GM18498 (cell line): ENCODE data around the gene UQCRHL.
"Not testable (repeated sequence)": the region's sequence is repeated elsewhere in the genome, so short reads cannot be mapped to it uniquely, and the experiment has no call there.

Source experiments
- ATAC-seq: cut with Tn5 transposase; IDR thresholded peaks from one replicate; pipeline ENCODE4 v1.9.1; 2021; ENCODE audit warnings: mild to moderate bottlenecking, moderate library complexity; ENCODE audit not compliant: unreplicated experiment

UQCRHL gene

GRCh38 chr1:15807549-15807948, at the start of gene UQCRHL:
Gene UQCRHL (minus strand): TSS chr1:15807649. CDS start chr1:15807649, 0 bp downstream.
- ATAC-seq, result not testable (repeated sequence)

GRCh38 chr1:15856888-15857287, 49.4 kb upstream of the UQCRHL start:
- ATAC-seq, result no peak

GRCh38 chr1:15852828-15853302, 45.4 kb upstream of the UQCRHL start:
- ATAC-seq, result no peak

- ATAC-seq, result no peak
These were observed 44.8 kb upstream of the UQCRHL start for GRCh38 chr1:15852036-15852827.

GRCh38 chr1:15851210-15852035, 44.0 kb upstream of the UQCRHL start:
- ATAC-seq, result no peak

GRCh38 chr1:15850471-15851001, 43.1 kb upstream of the UQCRHL start:
- no peak for ATAC-seq

- ATAC-seq, result no peak
These were observed 42.4 kb upstream of the UQCRHL start for GRCh38 chr1:15849775-15850324.

- no peak for ATAC-seq
These were observed 41.7 kb upstream of the UQCRHL start for GRCh38 chr1:15848929-15849774.

- peak; percentile 22 for ATAC-seq
These were observed 40.9 kb upstream of the UQCRHL start for GRCh38 chr1:15848143-15848928.

GRCh38 chr1:15847893-15848142, 40.4 kb upstream of the UQCRHL start:
- no peak for ATAC-seq

- ATAC-seq, result peak; percentile 70
These were observed 39.8 kb upstream of the UQCRHL start, which contains the start of gene SPEN for GRCh38 chr1:15847100-15847892. Gene SPEN (plus strand): TSS chr1:15847707. CDS start chr1:15848068, 361 bp downstream.

- not testable (repeated sequence) for ATAC-seq
These were observed 38.6 kb upstream of the UQCRHL start for GRCh38 chr1:15846056-15846455.

GRCh38 chr1:15843826-15844572, 36.5 kb upstream of the UQCRHL start:
- ATAC-seq, result no peak

GRCh38 chr1:15838721-15839120, 31.3 kb upstream of the UQCRHL start:
- no peak for ATAC-seq

GRCh38 chr1:15837931-15838330, 30.5 kb upstream of the UQCRHL start:
- ATAC-seq, result no peak

GRCh38 chr1:15836772-15837669, 29.6 kb upstream of the UQCRHL start:
- no peak for ATAC-seq

- not testable (repeated sequence) for ATAC-seq
These were observed 29.0 kb upstream of the UQCRHL start for GRCh38 chr1:15836511-15836771.
